NCI-H510A (cell line): ENCODE data around the gene RAPGEF1.
"Not testable (repeated sequence)": the region's sequence is repeated elsewhere in the genome, so short reads cannot be mapped to it uniquely, and the experiment has no call there.

ENCODE experiments used
- DNase-seq: peaks from one replicate; lab custom pipeline; 2025; lab: John Stamatoyannopoulos, UW

RAPGEF1 gene

GRCh38 chr9:131690941-131691573 is 48.8 kb downstream of the RAPGEF1 start:
- no peak for DNase-seq

- DNase-seq = no peak
Measured at GRCh38 chr9:131690462-131690861, 49.4 kb downstream of the RAPGEF1 start.

GRCh38 chr9:131688377-131688776 is 51.5 kb downstream of the RAPGEF1 start:
- no peak for DNase-seq

DNA sequence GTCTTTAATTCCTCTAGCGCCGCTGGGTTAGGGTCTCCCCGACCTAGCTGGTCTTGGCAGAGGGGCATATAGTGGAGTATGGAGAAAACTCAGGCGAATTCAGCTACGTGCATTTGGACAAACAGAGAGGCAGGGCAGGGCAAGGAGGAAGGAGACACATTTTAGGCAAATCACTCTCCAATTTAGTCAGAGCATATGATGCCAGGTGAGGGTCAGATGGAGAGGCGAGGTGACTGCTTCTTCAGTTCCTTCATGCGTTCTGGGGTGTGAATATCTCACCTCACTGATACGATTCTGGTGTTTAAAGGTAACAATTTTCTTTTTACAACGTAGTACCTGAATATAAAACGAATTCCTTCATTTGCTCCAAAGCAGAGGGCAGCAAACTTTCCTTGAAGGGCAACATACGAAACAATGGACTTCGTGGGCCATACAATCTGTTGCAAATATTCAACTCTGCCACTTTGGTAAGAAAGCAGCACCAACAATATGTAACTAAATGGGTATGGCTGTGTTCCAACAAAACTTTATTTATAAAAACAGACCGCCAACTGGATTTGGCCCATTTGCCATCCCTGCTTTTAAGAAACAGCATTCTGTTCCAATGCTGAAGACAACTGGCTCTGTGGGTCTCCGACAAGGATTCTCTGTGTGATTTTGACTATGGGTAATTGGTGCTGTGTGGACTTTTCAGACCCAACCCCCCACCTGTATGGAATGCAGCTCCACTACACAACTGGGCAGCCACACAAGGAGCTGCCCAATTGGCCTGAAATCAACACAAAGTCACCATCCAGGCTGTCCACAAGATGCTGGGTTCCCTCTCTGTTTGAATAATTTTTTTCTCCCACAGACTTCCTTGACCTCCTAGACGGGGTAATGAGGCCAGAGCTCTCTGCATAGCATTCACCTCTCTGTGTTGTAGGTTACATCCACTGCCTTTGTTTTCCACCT is 53.8 kb downstream of the RAPGEF1 start:
- DNase-seq = no peak

GRCh38 chr9:131683094-131683493 is 56.8 kb downstream of the RAPGEF1 start:
- DNase-seq = not testable (repeated sequence)

DNA sequence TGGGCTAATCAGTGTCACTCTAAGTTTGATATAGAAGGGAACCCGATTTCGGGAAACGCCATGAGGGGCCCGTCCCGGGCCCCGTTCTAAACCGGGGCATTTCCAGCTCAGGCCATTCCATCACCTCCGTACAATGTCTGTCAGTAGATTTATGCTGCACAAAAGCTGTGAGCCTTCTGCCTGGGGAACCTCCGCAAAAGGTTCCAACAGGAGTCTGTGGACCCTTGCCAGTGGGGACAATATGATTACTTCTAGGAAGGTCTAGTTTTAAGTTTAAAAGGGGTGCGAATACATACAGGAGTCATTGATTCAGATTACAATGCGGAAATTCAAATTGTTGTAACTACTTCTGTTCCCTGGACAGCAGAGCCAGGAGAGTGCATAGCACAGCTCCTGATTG is 57.6 kb downstream of the RAPGEF1 start:
- DNase-seq = no peak

DNA sequence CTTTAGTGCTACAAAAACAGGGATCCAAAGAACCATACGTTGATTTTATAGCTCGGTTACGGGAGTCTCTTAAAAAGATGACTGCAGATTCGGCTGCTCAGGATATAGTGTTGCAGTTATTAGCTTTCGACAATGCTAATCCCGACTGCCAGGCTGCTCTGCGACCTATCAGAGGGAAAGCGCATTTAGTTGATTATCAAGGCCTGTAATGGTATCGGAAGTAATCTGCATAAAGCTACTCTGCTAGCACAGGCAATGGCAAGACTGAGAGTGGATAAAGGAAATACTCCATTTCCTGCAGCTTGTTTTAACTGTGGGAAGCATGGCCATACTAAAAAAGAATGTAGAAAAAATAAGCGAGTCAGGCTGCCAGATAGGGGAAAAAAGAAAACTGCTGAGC is 58.0 kb downstream of the RAPGEF1 start:
- DNase-seq = not testable (repeated sequence)

GRCh38 chr9:131681108-131681507 is 58.8 kb downstream of the RAPGEF1 start:
- DNase-seq = not testable (repeated sequence)

DNA sequence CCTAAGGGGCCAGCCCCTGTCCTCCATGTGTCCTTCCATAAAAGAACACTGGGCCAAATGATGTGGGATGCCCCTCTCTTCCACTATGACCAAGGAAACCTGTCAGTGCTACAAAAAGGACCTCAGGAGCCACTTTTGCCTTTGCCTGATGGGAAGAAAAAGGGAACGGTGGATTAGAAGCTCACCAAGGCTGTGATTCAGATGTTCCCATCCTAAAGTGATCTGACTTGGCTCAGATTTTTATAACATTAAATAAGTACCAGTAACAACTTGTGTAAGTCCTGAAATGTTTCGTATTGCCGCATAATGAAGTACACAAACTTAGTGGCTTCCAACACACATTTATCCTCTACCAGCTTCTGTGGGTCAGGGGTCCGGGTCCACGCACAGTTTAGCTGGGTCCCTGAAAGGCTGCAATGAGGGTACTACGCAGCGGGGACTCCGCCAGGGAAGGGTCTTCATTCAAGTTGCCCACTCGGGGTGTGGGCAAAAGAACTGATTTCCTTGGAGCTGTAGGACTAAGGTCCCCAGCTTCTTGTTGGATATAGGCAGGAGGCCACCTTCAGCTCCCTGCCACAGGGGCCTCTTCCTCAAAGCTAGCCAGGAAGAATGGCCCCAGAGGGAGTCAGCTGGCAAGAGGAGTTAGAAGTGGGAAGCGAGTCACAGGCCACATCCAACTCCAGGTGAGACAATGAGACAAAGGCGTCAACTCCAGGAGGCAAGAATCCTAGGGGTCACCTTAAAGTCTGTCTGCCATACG is 60.4 kb downstream of the RAPGEF1 start:
- no peak for DNase-seq

GRCh38 chr9:131678499-131679111 is 61.3 kb downstream of the RAPGEF1 start:
- peak; percentile 55 for DNase-seq

DNA sequence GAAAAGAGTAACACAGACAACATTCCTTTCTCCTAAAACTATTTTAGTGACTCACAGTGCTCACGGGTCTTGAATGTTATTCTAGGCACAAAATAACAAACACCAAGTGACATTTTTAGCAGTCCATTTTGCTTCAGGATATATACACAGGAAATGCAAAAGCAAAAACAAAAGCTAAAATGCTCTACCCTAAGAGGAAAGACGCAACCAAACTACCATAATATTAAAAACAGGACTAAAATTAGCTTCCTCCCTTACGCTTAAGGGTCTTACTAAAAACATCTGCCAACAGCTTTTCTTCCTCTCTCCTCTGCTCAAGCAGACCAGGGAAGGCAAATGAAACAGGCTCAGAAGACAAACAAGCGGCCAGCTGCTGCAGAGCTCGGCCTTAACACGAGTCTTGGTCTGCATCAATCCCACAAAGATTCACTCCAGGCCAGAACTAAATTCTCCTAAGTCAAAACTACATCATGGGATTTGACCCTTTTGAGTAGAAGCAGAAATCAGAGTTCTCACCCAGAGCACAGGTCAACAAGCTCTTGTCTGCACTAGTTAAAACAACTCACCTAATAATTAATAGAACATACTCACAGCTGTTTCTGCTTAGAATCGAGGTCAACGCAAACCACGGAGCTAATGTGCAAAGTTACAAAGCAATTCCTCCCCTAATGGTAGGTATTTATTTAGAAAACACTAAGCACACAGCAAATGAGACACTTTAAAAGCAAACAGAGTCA is 62.3 kb downstream of the RAPGEF1 start:
- no peak for DNase-seq

- DNase-seq = no peak
Measured at GRCh38 chr9:131677049-131677443, 62.8 kb downstream of the RAPGEF1 start.

DNA sequence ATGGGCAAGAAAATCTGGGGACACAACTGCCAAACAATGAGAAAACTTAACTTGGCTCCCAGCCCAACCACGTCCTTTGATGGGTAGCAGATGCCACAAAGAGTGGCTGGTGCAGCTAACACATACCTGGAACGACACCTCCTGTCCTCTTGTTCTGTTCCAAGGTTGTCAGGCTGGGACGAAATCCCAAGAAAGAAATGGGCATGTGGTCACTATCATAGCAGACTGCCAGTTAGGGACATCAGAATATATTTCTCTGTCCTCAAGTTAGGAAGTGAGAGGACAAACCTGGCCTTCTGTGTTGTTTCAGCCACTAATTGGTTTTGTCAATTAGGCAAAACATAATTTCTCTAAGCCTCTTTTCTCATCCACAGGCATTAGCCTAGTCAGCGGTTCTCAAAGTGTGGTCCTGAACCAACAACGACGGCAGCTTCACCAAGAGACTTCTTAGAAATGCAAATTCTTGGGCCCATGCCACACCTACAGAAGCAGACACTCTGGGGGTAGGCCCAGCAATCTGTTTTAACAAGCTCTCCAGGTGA is 63.4 kb downstream of the RAPGEF1 start:
- no peak for DNase-seq

DNA sequence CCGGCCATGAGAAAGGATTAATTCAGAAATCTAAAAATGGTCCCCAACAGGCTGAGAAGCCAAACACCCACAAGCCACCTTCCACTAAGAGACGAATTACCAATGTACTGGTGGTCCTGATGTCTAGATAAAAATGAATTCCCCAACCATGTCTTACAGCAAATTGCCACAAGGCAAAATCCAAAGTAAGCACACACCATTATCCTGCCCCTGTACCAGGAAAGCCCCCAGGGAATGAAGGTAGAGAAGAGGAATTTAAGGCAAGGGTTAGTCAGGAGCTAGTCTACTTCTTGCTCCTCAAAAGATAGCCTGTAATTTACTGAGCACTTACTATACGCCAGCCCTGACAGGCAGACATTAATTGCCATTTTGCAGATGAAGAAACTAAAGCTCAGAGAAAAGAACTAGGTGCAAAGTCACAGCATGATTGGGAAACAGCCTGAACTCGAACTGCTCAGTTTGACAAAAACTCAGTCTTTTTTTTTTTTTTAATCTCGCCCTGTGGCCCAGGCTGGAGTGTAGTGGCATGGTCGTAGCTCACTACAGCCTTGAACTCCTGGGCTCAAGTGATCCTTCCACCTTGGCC is 64.3 kb downstream of the RAPGEF1 start:
- DNase-seq = no peak

- DNase-seq = no peak
Measured at GRCh38 chr9:131674425-131675421, 65.2 kb downstream of the RAPGEF1 start.

- DNase-seq = no peak
Measured at GRCh38 chr9:131673531-131673930, 66.3 kb downstream of the RAPGEF1 start.

- no peak for DNase-seq
Measured at GRCh38 chr9:131673068-131673467, 66.8 kb downstream of the RAPGEF1 start.

- no peak for DNase-seq
Measured at GRCh38 chr9:131672451-131672850, 67.4 kb downstream of the RAPGEF1 start.

DNA sequence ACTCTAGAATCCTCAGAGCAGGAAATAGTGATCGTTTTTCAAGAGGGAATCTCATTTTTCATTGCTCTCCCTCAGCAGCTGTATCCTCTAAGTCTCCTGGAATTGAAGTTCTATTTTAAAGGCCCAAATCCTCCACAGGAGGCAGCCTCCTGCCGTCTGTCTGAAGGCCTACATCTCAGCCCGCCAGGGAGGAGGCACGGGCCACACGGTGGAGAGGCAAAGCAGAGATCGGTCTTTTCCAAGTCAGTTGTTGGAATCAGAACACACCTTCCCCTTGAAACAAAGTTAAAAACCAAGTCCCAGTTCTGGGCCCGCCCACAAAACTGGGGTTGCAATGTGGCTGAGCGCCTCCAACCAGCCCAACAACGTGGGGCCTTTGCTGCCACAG is 68.7 kb downstream of the RAPGEF1 start:
- DNase-seq = no peak
